ENCODE data around the gene TUBB4A.
A peak's percentile ranks its signal among the peaks of the same experiment; 100 is the strongest.
"Not testable (repeated sequence)": the region's sequence is repeated elsewhere in the genome, so short reads cannot be mapped to it uniquely, and the experiment has no call there.

The TUBB4A gene

GRCh38 chr19:6516018-6516658, 14.0 kb upstream of the TUBB4A start:
- TF ChIP-seq CTCF (IDR thresholded peaks at IDR 0.05; ENCODE audit: insufficient read depth, low read depth, low read length, missing control alignments) = no peak
- H3K4me3 ChIP-seq (ENCODE audit: low read depth, low read length) = peak overlapping the region; percentile 69
- DNase-seq (ENCODE audit: low read depth) = peak; percentile 95

- DNase-seq (ENCODE audit: low read depth) = no peak
- TF ChIP-seq CTCF (IDR thresholded peaks at IDR 0.05; ENCODE audit: insufficient read depth, low read depth, low read length, missing control alignments) = no peak
- no peak overlapping the region for H3K4me3 ChIP-seq (ENCODE audit: low read depth, low read length)
Measured at GRCh38 chr19:6514926-6515544, 12.9 kb upstream of the TUBB4A start.

GRCh38 chr19:6514089-6514488, 12.0 kb upstream of the TUBB4A start:
- H3K4me3 ChIP-seq (ENCODE audit: low read depth, low read length) = no peak overlapping the region
- TF ChIP-seq CTCF (IDR thresholded peaks at IDR 0.05; ENCODE audit: insufficient read depth, low read depth, low read length, missing control alignments) = no peak
- no peak for DNase-seq (ENCODE audit: low read depth)

GRCh38 chr19:6510618-6511017, 8.5 kb upstream of the TUBB4A start:
- DNase-seq (ENCODE audit: low read depth) = no peak
- no peak for TF ChIP-seq CTCF (IDR thresholded peaks at IDR 0.05; ENCODE audit: insufficient read depth, low read depth, low read length, missing control alignments)
- no peak overlapping the region for H3K4me3 ChIP-seq (ENCODE audit: low read depth, low read length)

- H3K4me3 ChIP-seq (ENCODE audit: low read depth, low read length) = no peak overlapping the region
- no peak for TF ChIP-seq CTCF (IDR thresholded peaks at IDR 0.05; ENCODE audit: insufficient read depth, low read depth, low read length, missing control alignments)
- DNase-seq (ENCODE audit: low read depth) = no peak
Measured at GRCh38 chr19:6509118-6509971, 7.2 kb upstream of the TUBB4A start.

GRCh38 chr19:6508028-6508771, 6.1 kb upstream of the TUBB4A start:
- not testable (repeated sequence) for H3K4me3 ChIP-seq (ENCODE audit: low read depth, low read length); DNase-seq (ENCODE audit: low read depth)
